GM12891 (cell line): ENCODE results near the gene DHCR7.

ENCODE experiments used
- PAX5 ChIP-seq: IDR thresholded peaks from 2 replicates; pipeline ENCODE4 v1.6.1; 2011; ENCODE audit warnings: low read length, moderate library complexity, mild to moderate bottlenecking; ENCODE audit not compliant: insufficient read depth, severe bottlenecking
- POLR2A ChIP-seq: IDR thresholded peaks from 2 replicates; pipeline ENCODE4 v1.6.1; 2011; ENCODE audit warnings: low read depth, low read length, control low read depth
- POLR2AphosphoS5 ChIP-seq: IDR thresholded peaks from 2 replicates; pipeline ENCODE4 v1.6.1; 2011; ENCODE audit warnings: low read depth, low read length, control low read depth
- POU2F2 ChIP-seq: IDR thresholded peaks from 2 replicates; pipeline ENCODE4 v1.6.1; 2011; ENCODE audit warnings: low read depth, mild to moderate bottlenecking, control low read depth, low read length, moderate library complexity
- SPI1 ChIP-seq: IDR thresholded peaks from 2 replicates; pipeline ENCODE4 v1.6.1; 2011; ENCODE audit warnings: low read depth, low read length, control low read depth
- TAF1 ChIP-seq: IDR thresholded peaks from 2 replicates; pipeline ENCODE4 v1.6.1; 2011; ENCODE audit warnings: low read depth, low read length, control low read depth

DNA sequence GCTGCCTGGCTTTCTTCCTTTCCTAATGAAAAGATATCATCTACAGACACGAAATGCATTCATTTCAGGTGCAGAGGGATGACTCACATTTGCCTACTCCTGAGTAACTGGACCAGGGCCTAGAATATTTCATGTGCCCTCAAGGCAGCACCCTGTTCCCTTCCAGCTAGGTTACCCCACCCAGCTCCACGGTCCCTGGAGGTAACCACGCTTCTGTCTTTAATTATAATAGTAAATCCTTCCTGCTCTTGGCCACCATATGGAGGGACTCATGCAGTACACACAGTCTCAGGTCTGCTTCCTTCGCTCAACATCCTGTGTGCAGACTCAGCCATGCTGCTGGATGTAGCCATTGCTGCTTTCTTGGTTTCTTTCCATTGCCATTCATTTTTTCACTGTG lies 22.3 kb downstream of the DHCR7 start:
- TF ChIP-seq POLR2AphosphoS5 (no peak), POLR2A (no peak), POU2F2 (no peak), SPI1 (no peak), TAF1 (no peak), PAX5 (no peak)
